Esophagus muscularis mucosa (tissue), 4 donors: ENCODE results near the gene PRM2. TPM values are rescaled to one million over a fixed set of nuclear protein-coding genes. Genes with fewer than 3 reads are reported as not detected.

ENCODE experiments used
- DNase-seq: peaks from one replicate; pipeline ENCODE4 v3.0.0-alpha.2; 2017; ENCODE audit errors: extremely low spot score
- H3K27ac ChIP-seq, 4 donors: fragments of 200-600 bp; sonication (generic); replicated peaks in 1 of 4; 1 replicate in 3 of 4; 2 replicates in 1 of 4; pipeline ENCODE4 v1.5.1; 2016 to 2019; ENCODE audit warnings: mild to moderate bottlenecking in 1 of 4
- H3K27me3 ChIP-seq, 4 donors: fragments of 200-600 bp; sonication (generic); one replicate each; pipeline versions ENCODE4 v1.5.1 to v1.6.0; 2016 to 2019
- H3K36me3 ChIP-seq, 4 donors: fragments of 200-600 bp; sonication (generic); one replicate each; pipeline ENCODE4 v1.5.1; 2016 to 2019
- H3K4me1 ChIP-seq, 4 donors: fragments of 200-600 bp; sonication (generic); one replicate each; pipeline ENCODE4 v1.5.1; 2016 to 2019
- H3K4me3 ChIP-seq, 4 donors: fragments of 200-600 bp; sonication (generic); 1 replicate in 2 of 4; 2 replicates in 2 of 4; pipeline ENCODE4 v1.5.1; 2016 to 2019; ENCODE audit warnings: mild to moderate bottlenecking in 4 of 4, moderate library complexity in 1 of 4
- H3K9me3 ChIP-seq, 4 donors: fragments of 200-600 bp; sonication (generic); 1 replicate in 3 of 4; 2 replicates in 1 of 4; pipeline ENCODE4 v1.5.1; 2016 to 2019
- CTCF ChIP-seq, 3 experiments: fragments of 200-600 bp in 2 of 3; fragments of 450-650 bp in 1 of 3; sonication (generic) in 2 of 3; IDR thresholded peaks; one replicate each; pipeline ENCODE4 v1.5.1; 2017 to 2019; ENCODE audit warnings: antibody characterized with exemption in 3 of 3, mild to moderate bottlenecking in 2 of 3, moderate library complexity in 1 of 3
- EP300 ChIP-seq: sonication (generic); formaldehyde crosslinking; IDR thresholded peaks from one replicate; pipeline ENCODE4 v1.6.1; 2017; ENCODE audit warnings: antibody characterized with exemption
- POLR2A ChIP-seq: fragments of 450-650 bp; IDR thresholded peaks from one replicate; pipeline ENCODE4 v1.6.1; 2017; ENCODE audit warnings: antibody characterized with exemption, moderate library complexity, mild to moderate bottlenecking, low read depth
- POLR2AphosphoS5 ChIP-seq, 2 donors: sonication (generic); formaldehyde crosslinking; IDR thresholded peaks; one replicate each; pipeline ENCODE4 v1.6.1; 2017; ENCODE audit warnings: antibody characterized with exemption in 2 of 2
- WGBS: methylation state at CpG from one replicate; pipeline ENCODE4 v1.1.5; 2018; 5-methylcytosine and 5-hydroxymethylcytosine counted together
- intact Hi-C: fragments of 100-400 bp; cut with DNase I; formaldehyde crosslinking; loops from one replicate; pipeline ENCODE4 v1.15.1; 2023
- total RNA-seq, 4 donors: library from RNA; depleted of rRNA; stranded (reverse); fragments of >200 nt; gene quantifications; one replicate each; pipeline versions ENCODE4 v1.1.0 to v1.2.1, GENCODE V29; 2016

The PRM2 gene
- total RNA-seq, 4 donors from 2014 or later, result not detected

GRCh38 chr16:11272484-11272883, 3.8 kb downstream of the PRM2 start:
- Histone ChIP-seq H3K4me1 (no peaks in the 10 kb centered on the region), H3K36me3 (no peaks in the 10 kb centered on the region), H3K9me3 (no peaks in the 10 kb centered on the region), H3K27me3 (no peaks in the 10 kb centered on the region), H3K4me3 (no peak overlapping the region), H3K27ac (no peak overlapping the region)
- intact Hi-C loops, result no loop called here
- 100% methylated on average over 6 of the region's 6 CpGs for WGBS
- TF ChIP-seq POLR2AphosphoS5 (IDR thresholded peaks at IDR 0.05) (no peak), EP300 (no peak), POLR2A (no peak), CTCF (IDR thresholded peaks at IDR 0.05) (no peak)
- DNase-seq, result no peak

- Histone ChIP-seq H3K27ac (no peak overlapping the region), H3K9me3 (no peaks in the 10 kb centered on the region), H3K4me1 (no peaks in the 10 kb centered on the region), H3K36me3 (no peaks in the 10 kb centered on the region), H3K4me3 (no peak overlapping the region), H3K27me3 (no peaks in the 10 kb centered on the region)
- 99% methylated on average over 9 of the region's 10 CpGs for WGBS
- no peak for DNase-seq
- TF ChIP-seq POLR2A, result no peak
- no peak for TF ChIP-seq CTCF (IDR thresholded peaks at IDR 0.05)
- no peak for TF ChIP-seq EP300
- no peak for TF ChIP-seq POLR2AphosphoS5 (IDR thresholded peaks at IDR 0.05)
- intact Hi-C loops, result no loop called here
These were observed 4.7 kb downstream of the PRM2 start for GRCh38 chr16:11271610-11272009.

GRCh38 chr16:11270602-11271162, 5.6 kb downstream of the PRM2 start:
- Histone ChIP-seq H3K27ac (no peak overlapping the region), H3K27me3 (no peaks in the 10 kb centered on the region), H3K9me3 (no peaks in the 10 kb centered on the region), H3K36me3 (no peaks in the 10 kb centered on the region), H3K4me1 (no peaks in the 10 kb centered on the region), H3K4me3 (no peak overlapping the region)
- TF ChIP-seq EP300, result no peak
- TF ChIP-seq POLR2AphosphoS5 (IDR thresholded peaks at IDR 0.05), result no peak
- TF ChIP-seq CTCF (IDR thresholded peaks at IDR 0.05), result no peak
- no peak for TF ChIP-seq POLR2A
- intact Hi-C loops, result no loop called here
- WGBS, result 90% methylated on average over 2 of the region's 2 CpGs
- no peak for DNase-seq

GRCh38 chr16:11268921-11269375, 7.3 kb downstream of the PRM2 start, which contains the start of gene TNP2:
TNP2 (minus strand) TSS chr16:11269325; CDS start chr16:11269262, 63 bp downstream.
- H3K4me3 ChIP-seq, result no peak within 1 kb of the TSS
- no peak for TF ChIP-seq EP300
- no peak for TF ChIP-seq POLR2A
- TF ChIP-seq CTCF (IDR thresholded peaks at IDR 0.05), result no peak
- no peak for DNase-seq
- intact Hi-C loops, result no loop called here
- no peaks in the 10 kb centered on the region for H3K9me3 ChIP-seq
- 91% methylated on average over 7 of the region's 11 CpGs for WGBS
- no peaks in the 10 kb centered on the region for H3K27me3 ChIP-seq
- no peaks in the 10 kb centered on the region for H3K36me3 ChIP-seq
- no peaks in the 10 kb centered on the region for H3K4me1 ChIP-seq
- no peak within 1 kb of the TSS for H3K27ac ChIP-seq

GRCh38 chr16:11265124-11265523, 11.2 kb downstream of the PRM2 start:
- H3K27ac ChIP-seq, result no peak overlapping the region
- no peak for DNase-seq
- H3K36me3 ChIP-seq, result no peaks in the 10 kb centered on the region
- H3K27me3 ChIP-seq, result no peaks in the 10 kb centered on the region
- H3K4me3 ChIP-seq, result no peak overlapping the region
- intact Hi-C loops, result no loop called here
- no peaks in the 10 kb centered on the region for H3K4me1 ChIP-seq
- TF ChIP-seq CTCF (IDR thresholded peaks at IDR 0.05), result no peak
- no peak for TF ChIP-seq POLR2AphosphoS5 (IDR thresholded peaks at IDR 0.05)
- no peak for TF ChIP-seq POLR2A
- TF ChIP-seq EP300, result no peak
- 92% methylated on average over 7 of the region's 7 CpGs for whole genome bisulfite sequencing
- H3K9me3 ChIP-seq, result no peaks in the 10 kb centered on the region
